ENCODE results near the gene NGDN.
"Not testable (repeated sequence)": the region's sequence is repeated elsewhere in the genome, so short reads cannot be mapped to it uniquely, and the experiment has no call there.

NGDN gene, protein sequence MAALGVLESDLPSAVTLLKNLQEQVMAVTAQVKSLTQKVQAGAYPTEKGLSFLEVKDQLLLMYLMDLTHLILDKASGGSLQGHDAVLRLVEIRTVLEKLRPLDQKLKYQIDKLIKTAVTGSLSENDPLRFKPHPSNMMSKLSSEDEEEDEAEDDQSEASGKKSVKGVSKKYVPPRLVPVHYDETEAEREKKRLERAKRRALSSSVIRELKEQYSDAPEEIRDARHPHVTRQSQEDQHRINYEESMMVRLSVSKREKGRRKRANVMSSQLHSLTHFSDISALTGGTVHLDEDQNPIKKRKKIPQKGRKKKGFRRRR

DNA sequence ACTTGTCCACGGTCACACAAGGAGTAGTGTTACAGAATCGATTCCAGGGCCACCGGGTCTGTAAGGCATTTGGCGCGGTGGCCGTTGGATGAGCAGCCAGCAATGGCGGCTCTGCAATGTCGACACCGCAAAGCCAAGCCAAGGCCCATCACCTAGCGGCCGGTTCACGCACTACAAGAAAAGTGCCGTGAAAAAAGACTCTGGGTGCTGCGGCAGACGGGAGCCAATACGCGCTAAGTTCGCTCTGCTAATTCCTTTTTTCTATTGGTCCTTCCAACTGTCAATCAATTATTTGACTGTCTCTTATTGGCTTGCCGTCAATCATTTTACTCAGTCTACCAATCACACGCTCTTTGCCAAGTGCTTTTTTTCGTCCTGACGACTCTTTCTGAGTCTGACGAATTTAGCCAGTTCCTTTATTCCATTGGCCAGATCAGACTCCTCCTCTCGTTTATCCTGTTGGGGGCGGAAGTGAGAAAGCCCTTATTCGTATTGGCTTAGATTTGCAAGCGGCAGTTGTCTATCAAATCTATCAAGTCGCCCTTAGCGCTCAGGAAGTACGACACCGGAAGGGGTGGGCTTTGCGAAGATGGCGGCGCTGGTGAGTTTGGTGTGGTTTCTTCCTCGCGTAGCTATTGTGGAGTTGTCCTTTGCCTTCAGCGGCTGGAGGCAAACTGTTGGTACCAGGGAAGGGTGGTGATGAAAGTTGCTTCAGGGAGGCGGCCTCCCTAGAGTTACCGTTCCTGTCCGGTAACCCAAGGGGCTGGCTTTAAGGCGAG, at the start of gene NGDN:
Gene NGDN (plus strand): TSS at position 577 of the 779 bp plus-strand sequence. CDS start 13 bp downstream, at position 590.
- DNase-seq (ENCODE audit: low spot score), result peak; percentile 96

DNA sequence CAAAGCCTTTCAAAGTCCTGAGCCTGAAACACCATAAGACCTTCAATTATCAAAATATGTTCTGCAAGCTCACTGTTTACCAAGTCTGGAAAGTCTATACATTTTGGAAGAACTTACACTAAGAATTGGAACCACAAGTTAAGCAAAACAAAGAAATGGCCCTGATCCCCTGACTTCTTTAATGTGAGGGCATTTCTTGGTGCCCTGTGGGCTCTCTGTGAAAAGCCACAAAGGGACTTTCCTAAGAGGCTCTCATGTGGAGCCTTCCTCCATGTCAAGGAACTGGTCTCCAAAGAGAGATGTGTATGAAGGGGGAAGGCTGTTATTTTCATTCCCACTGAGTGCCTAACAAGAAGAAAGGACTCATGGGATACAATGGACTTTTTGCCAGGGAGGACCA, 47.9 kb upstream of the NGDN start:
- DNase-seq (ENCODE audit: low spot score), result no peak

DNA sequence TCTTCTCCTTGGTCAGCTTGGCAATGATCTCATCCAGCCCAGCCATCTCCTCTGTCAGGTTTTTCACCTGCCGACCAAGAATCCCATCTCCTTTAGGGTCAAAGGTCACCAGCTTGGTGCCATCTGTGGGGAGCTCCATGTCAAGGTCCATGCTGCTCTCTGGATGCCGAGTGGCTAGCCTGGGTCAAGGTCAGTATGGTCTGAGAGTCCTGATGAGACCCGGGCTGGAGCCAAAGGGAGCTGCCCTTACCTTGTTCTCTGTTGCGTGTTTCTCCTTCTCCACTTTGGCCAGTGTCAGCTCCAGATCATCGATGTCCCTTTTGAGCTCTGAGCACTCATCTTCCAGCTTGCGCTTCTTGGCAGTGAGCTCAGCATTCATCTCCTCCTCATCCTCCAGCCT, 45.8 kb upstream of the NGDN start:
- DNase-seq (ENCODE audit: low spot score), result no peak

DNA sequence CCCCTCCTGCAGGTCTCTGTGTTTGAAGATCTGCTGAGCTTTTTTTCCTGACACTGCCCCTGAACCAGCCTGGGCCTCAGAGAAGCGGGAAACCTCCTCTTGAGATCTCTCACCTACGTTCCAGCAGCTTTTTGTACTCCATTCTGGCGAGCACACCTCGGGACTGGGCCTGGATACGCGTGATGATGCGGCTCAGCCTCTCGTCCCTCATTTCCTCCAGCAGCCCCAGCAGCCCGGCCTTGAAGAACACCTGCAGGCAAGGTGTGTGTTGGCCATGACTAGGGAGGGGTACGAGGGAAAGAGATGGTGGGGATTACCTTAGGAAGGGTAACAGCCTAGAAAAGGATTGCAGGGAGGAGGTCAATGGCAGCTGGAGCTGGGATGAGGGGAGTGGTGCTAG, 44.3 kb upstream of the NGDN start:
- no peak for DNase-seq (ENCODE audit: low spot score)

- DNase-seq (ENCODE audit: low spot score), result not testable (repeated sequence)
Observed at GRCh38 chr14:23425798-23426197, 43.7 kb upstream of the NGDN start.

DNA sequence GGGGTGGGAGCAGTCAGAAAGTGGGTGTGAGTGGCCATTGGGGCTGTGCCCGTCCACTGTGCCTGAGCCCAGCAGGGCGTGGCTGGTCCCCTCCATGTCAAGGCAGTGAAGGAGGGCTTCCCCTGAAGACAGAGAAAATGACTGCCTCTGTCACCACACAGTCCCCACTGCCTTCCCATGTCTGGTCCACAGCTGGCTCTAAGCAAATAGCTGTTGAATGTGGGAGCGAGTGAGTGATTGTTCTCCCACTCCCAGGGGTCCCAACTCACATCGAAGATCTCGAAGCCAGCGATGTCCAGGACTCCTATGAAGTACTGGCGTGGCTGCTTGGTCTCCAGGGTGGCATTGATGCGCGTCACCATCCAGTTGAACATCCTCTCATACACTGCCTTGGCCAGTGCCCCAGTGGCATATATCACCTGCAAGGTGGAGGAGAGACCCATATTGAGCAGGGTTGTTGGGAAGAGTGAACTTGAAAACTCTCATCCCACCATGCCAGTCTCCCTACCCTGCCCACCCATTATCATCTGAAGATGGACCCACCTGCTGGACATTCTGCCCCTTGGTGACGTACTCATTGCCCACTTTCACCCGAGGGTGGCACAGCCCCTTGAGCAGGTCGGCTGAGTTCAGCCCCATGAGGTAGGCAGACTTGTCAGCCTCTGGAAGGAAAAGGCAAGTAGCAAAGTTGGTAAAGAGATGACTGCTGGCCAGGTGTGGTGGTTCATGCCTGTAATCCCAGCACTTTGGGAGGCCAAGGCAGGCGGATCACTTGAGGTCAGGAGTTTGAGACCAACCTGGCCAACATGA, 40.6 kb upstream of the NGDN start:
- DNase-seq (ENCODE audit: low spot score), result no peak

- no peak for DNase-seq (ENCODE audit: low spot score)
Observed at GRCh38 chr14:23430016-23430722, 39.3 kb upstream of the NGDN start.

- peak; percentile 53 for DNase-seq (ENCODE audit: low spot score)
Observed at GRCh38 chr14:23430723-23431085, 38.8 kb upstream of the NGDN start.

GRCh38 chr14:23431486-23431885, 38.0 kb upstream of the NGDN start:
- DNase-seq (ENCODE audit: low spot score), result no peak

GRCh38 chr14:23432102-23432925, 37.2 kb upstream of the NGDN start:
- no peak for DNase-seq (ENCODE audit: low spot score)

DNA sequence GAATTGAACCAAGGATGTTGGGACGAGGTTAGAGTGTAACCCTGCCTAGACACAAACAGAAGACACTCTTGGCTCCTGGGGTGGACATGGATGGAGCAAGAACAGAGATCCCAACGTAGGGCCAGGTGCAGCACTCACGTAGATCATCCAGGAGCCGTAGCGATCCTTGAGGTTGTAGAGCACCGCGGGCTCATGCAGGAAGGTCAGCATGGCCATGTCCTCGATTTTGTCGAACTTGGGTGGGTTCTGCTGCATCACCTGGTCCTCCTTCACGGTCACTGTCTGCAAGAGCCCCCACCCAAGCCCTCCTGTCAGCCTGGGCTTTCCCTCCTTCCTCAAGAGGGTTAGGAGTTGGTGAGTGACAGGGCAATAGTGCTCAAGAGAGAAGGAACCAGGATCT, 36.6 kb upstream of the NGDN start:
- DNase-seq (ENCODE audit: low spot score), result no peak

- no peak for DNase-seq (ENCODE audit: low spot score)
Observed at GRCh38 chr14:23433457-23433856, 36.0 kb upstream of the NGDN start.

DNA sequence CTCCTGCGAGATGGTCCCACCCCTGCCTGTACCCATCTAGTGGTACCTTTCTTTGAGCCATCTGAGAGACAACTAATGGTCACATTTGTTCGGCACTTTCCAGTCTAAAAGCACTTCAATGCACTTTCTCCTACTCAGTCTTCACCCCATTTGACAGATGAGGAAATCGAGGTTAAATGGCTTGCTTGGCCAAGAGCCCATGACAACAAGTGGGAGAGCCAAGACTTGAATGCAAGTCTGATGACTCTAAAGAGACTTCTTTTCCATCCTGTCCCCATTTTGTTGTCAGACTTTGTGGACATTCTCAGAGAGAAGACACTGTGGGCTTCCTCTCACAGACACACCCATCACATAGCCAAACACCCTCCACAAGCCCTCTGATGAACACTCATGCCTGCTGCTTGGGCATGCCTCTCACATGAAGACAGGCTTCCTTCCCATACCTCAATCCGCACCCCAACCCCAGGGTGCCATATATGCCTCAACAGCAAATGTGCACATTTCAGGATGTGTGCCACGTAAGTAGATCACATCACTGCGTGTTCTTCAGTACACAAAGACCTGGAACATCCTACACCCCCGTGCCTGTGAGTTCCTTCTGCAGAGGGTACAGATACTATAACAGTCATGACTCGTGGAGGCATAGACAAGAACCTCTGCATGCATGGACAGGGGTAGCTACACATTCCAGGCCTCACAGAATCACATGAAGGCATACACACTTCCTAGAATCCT, 34.8 kb upstream of the NGDN start:
- no peak for DNase-seq (ENCODE audit: low spot score)

GRCh38 chr14:23435543-23436326, 33.8 kb upstream of the NGDN start, which contains the start of gene MYH7:
Gene MYH7 (minus strand): TSS chr14:23435660. CDS start chr14:23433732, 1,928 bp downstream.
- no peak for DNase-seq (ENCODE audit: low spot score)

DNA sequence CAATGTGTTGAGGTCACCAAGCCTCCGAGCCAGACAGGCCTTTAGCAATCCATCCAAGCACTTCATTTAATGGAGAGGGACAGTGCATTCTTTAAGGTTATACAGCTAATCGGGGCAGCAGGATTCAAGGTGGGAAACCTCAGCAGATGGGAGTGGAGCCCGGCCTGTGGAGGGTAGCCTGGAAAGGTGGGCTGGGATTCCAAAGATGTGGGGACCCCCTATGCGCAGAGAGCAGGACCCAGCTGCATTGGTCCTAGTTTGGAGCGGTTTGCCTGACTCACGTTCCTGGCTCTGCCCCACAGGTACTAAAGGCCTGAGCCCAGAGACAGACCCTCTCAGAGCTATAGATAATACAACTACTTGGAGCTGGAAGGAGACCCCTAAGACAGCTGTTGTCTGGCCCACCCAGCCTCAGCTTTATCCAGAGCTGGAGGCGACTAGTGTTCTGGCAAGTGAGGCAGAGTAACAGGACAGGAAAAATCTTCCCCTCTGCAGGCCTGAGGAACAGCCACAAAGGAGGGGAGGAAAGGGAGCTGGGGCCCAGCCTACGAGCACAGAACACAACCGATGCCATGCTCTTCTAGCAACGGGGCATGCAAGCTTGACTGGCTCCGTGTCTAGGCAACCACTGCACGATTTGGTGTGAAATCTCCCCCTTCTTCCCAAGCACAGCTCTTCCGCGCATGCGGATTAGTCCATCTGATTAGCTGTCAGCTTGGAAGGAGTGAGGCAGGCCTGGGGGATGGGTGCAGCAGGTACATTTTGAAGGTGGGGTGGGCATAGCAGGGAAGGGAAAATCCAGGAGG, 33.0 kb upstream of the NGDN start:
- no peak for DNase-seq (ENCODE audit: low spot score)

- DNase-seq (ENCODE audit: low spot score), result no peak
Observed at GRCh38 chr14:23437133-23438100, 32.1 kb upstream of the NGDN start.
